Measurements from ENCODE around the gene GPSM3.
"Not testable (repeated sequence)": the region's sequence is repeated elsewhere in the genome, so short reads cannot be mapped to it uniquely, and the experiment has no call there.

Gene GPSM3

GRCh38 chr6:32192608-32193039 is at the start of gene GPSM3:
GPSM3 (minus strand) TSS chr6:32192643; CDS start chr6:32192513, 130 bp downstream.
- DNase-seq: no peak

GRCh38 chr6:32240686-32241085 is 48.2 kb upstream of the GPSM3 start:
- no peak for DNase-seq

- no peak for DNase-seq
Observed at GRCh38 chr6:32239462-32239861, 47.0 kb upstream of the GPSM3 start.

- DNase-seq: no peak
Observed at GRCh38 chr6:32234934-32235333, 42.5 kb upstream of the GPSM3 start.

GRCh38 chr6:32226434-32226833 is 34.0 kb upstream of the GPSM3 start:
- DNase-seq: no peak

GRCh38 chr6:32224696-32225095 is 32.3 kb upstream of the GPSM3 start:
- no peak for DNase-seq

- DNase-seq: no peak
Observed at GRCh38 chr6:32223258-32224235, 31.1 kb upstream of the GPSM3 start, which contains the start of gene NOTCH4. NOTCH4 (minus strand) TSS chr6:32224067; CDS start chr6:32223928, 139 bp downstream.

- DNase-seq: no peak
Observed at GRCh38 chr6:32222333-32223230, 30.1 kb upstream of the GPSM3 start.

GRCh38 chr6:32220021-32220420 is 27.6 kb upstream of the GPSM3 start:
- DNase-seq: no peak

- no peak for DNase-seq
Observed at GRCh38 chr6:32218167-32218566, 25.7 kb upstream of the GPSM3 start.

GRCh38 chr6:32216998-32217397 is 24.6 kb upstream of the GPSM3 start:
- no peak for DNase-seq

- no peak for DNase-seq
Observed at GRCh38 chr6:32216285-32216684, 23.8 kb upstream of the GPSM3 start.

GRCh38 chr6:32215617-32216016 is 23.2 kb upstream of the GPSM3 start:
- no peak for DNase-seq

GRCh38 chr6:32214126-32214525 is 21.7 kb upstream of the GPSM3 start:
- no peak for DNase-seq

GRCh38 chr6:32213649-32214048 is 21.2 kb upstream of the GPSM3 start:
- DNase-seq: no peak

- no peak for DNase-seq
Observed at GRCh38 chr6:32212076-32212760, 19.8 kb upstream of the GPSM3 start.

- not testable (repeated sequence) for DNase-seq
Observed at GRCh38 chr6:32211432-32211831, 19.0 kb upstream of the GPSM3 start.

- no peak for DNase-seq
Observed at GRCh38 chr6:32210191-32210601, 17.8 kb upstream of the GPSM3 start.

GRCh38 chr6:32208996-32209395 is 16.6 kb upstream of the GPSM3 start:
- DNase-seq: no peak

GRCh38 chr6:32204268-32204715 is 11.8 kb upstream of the GPSM3 start:
- no peak for DNase-seq

GRCh38 chr6:32203426-32204267 is 11.2 kb upstream of the GPSM3 start:
- DNase-seq: no peak

- DNase-seq: no peak
Observed at GRCh38 chr6:32202186-32202585, 9.7 kb upstream of the GPSM3 start.

Measured in NCI-H1436 (cell line).